Suppressor macrophage treated with lipopolysaccharide for 4 hours (primary cell): ENCODE measurements around the gene KAZN.
"Not testable (repeated sequence)": the region's sequence is repeated elsewhere in the genome, so short reads cannot be mapped to it uniquely, and the experiment has no call there.

Experiments used
- DNase-seq: peaks from one replicate; pipeline ENCODE4 v3.0.0-alpha.2; 2020

Gene KAZN

DNA sequence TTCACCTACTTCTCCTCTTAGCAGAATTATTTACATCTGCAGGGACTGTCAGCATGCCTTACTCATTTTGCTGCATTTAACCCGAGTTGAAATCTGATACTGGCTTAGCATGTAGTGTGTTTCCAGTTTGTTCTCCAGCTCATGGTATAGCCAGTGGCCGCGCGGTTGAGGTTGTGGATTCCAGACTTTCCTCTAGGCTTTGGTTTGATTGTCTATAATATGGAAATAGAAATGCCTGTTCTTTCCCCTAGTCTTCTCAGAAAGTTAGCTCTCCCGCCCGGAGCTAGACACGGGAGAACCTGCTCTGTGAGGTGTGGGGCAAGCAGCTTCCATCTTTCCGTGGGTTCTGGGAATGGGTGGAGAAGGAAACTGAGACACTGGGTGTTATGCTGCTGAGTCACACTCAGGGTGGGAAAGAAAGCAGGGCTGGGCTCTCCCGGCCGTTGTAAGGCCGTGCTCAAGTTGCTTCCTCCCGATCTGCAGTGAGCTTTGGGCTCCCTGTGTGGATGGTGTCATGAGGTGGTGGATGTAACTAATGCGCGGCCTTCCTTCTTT, 348.3 kb downstream of the KAZN start:
- DNase-seq = no peak

DNA sequence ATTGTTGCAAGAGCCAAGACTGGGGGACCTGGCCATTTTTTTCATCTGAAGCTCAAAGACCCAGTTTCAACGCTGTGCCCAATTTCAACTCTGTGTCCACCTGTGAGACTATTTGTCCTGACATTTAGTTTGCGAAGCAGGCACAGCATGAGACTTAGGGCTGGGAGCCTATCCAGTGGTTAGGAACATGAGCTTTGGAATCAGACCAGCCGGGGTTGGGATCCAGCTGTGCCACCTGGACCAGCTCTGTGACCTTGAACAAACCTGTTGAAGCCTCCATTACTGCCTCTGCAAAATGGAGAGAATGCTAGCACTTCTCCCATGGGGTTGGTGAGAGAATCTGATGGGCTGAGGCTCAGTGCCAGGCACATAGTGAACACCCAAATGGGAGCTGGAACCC, 348.9 kb downstream of the KAZN start:
- no peak for DNase-seq

DNA sequence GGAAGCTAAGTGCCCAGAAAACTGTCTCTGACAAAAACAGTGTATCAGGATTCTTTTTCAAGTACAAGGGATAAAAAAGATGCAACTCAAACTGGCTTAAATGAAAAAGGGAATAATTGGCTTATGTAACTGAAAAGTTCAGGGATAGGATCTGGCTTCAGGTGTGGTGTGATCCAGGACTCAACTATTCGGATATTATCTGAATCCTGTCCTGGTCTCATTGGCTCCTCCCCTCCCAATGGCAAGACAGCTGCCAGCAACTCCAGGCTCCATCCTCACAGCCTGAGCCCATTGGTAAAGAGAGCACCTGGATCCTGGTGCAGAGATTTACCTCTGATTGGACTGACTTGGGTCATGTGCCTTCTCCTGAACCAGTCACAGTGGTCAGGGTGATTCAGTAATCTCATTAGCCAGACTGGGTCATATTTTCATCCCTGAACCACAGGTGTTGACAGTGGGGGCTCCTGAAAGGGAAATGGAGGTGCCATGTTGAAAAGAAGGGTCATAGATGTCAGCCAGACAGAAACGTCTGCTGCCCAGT, 349.7 kb downstream of the KAZN start:
- no peak for DNase-seq

GRCh38 chr1:14949270-14949835, 350.9 kb downstream of the KAZN start:
- no peak for DNase-seq

DNA sequence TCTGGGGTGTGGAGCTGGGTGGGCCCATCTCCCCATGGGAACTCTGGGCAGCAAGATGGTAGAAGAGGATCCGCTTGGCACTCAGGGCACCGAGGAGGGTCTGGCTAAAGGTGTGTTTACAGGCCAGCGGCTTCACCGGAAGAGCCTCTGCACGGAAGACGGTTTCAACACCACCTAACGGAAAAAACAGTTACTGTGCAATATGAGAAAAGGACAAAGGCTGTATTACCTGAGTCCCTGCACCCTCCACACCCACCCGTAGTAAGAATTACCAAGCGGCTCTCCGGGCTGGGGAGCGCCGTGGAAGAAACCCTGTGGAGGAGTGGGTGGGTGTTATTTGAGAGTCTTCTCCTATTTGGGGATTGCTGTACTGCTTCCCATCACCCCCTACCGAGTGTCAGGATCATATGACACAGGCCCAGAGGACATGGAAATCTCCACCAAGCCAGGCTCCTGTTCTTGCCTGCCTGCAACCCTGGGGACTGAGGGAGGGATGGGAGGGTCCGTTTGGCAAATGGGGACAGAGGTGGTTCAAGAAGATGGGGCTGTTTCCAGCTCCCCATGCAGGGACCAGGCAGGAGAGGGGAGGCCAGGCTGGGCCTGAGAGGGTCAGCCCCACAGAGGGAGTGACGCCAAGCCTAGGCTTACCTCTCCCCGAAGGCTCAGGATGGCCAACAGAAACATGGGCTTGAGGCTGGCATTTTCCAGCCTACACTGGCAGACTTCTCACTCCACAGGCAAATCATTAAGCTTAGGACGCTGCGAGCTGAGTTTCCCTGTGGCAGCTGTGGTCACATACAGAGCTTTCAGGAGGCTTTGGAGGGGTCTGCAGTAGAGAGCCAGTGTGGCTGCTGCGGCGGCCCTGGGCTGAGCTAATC, 351.6 kb downstream of the KAZN start:
- no peak for DNase-seq

GRCh38 chr1:14951766-14952165, 353.3 kb downstream of the KAZN start:
- no peak for DNase-seq

DNA sequence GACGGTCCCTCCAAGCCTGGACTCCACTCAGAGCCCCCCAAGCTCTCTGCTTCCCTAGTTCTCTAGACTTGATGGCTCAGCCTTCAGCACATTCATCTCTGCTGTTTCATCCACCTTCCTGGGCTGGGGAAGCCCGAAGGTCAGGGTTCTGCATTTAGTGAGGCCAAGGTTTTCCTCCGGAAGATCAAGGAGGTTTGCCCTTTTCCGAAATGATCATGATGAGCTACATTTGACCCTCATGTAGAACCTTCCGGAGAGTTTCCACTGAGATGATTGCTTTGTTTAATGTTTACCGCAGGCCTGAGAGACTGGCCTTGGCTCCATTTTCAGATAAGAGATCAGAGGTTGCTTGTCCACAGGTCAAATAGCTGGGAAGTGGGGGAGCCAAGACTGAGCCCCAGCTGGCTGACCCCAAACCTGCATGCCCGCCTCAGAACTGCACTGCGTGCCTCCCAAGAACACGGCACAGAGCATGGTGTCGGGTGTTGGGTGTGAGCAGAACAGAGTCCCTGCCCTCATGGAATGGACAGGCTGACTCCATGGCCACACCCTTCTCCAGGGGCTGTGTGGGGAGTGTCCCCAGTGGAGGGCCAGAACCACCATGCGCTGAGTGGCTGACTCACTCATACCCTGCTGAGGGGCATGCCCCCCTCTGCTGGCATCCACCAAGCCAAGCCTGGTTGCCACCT, 354.3 kb downstream of the KAZN start:
- DNase-seq = no peak

DNA sequence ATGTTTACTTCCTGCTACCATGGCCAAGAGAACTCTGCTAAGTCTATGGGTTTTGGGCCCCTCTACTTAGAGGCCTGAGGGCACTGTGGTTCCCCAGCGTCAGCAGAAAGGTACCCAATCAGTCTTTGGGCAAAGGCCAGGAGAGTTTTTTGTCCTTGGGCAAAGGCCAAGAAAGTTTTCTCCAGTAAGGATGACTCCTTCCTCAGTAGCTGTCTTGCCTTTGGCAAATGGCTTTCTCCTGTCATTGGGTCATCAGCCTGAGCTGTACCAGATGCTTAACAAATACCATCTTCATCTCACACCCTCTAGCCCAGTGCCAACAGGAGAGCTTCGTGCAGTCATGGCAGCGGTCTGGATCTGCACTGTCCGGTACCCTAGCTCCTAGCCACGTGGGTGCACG, 355.7 kb downstream of the KAZN start:
- no peak for DNase-seq

DNA sequence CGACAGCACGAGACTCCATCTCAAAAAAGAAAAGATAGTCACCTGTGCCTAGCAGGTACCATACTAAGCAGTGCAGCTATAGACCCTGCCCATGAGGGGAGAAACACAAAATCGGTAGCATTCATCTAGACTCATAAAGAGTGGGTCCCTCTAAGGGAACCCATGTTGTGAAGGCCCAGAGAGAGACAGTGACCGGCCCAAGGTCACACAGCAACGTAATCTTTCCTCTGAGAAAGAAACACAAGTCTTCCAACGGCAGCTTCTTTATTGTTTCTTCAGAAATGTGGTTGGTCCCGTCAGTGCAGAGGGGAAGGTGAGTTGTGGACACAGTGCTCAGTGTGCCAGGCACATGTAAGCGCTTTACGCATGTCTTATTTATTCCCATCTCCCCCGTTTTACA, 356.4 kb downstream of the KAZN start:
- no peak for DNase-seq

DNA sequence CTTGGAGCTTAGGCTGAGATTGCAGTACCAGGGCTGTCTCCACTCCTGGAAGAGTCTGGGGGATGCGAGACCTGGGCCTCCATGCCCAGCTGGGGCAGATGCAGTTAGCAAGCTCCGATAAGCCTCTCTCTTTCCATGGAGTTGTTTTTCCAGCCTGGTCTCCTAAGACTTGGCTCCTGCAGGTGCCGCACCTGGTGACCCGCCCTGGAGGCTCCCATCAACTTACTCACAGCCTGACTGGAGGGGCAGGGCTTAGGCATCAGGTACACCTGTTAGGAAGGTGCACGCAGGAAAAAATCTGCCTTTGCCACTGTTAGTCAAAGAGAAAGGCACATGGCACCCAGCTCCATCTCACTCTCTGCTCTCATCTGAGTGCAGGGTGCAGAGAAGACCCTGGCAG, 356.9 kb downstream of the KAZN start:
- no peak for DNase-seq

DNA sequence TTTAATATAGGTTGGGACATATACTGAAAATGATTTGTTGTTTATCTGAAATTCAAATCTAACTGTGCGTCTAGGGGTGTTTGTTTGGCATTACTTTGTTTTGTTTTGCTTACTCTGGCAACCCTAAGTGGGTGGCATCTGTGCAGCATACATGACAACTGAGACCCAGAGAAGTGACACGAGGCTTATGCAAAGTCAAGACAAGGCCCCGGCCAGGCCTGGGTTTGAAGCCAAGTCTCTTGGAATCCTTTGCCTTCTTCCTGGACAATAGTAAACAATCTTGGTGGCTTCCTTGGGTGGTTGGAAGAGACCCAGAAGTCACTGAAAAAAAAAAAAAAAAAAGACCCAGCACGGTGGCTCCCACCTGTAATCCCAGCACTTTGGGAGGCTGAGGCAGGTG, 357.5 kb downstream of the KAZN start:
- no peak for DNase-seq

DNA sequence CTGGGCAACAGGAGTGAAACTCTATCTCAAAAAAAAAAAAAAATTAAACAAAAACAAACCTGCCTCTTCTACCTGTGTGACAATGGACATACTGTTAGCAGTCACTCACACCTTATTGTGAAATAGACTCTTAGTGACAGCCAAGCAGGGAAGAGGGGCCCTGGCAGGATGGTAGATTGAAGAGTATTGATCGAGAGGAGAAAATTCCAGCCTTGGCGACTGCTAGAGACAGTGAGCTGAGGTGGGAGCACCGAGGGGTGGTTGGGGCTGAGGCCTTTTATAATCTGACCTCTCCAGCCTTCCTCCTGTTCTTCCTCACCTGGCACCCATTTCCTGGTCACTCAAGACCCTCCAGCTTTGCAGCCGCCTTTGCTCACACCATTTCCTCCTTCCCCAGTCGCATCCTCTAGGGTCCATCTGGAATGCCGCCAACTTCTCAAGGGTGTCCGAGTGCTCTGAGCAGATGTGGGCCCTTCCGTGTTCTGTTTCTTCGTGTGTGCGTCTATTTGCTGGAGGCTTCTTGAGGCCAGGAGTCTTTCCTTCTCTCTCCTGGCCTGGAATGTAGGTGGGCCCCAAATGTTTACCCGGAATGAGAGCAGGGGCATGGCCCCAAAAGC, 358.2 kb downstream of the KAZN start:
- DNase-seq = no peak

DNA sequence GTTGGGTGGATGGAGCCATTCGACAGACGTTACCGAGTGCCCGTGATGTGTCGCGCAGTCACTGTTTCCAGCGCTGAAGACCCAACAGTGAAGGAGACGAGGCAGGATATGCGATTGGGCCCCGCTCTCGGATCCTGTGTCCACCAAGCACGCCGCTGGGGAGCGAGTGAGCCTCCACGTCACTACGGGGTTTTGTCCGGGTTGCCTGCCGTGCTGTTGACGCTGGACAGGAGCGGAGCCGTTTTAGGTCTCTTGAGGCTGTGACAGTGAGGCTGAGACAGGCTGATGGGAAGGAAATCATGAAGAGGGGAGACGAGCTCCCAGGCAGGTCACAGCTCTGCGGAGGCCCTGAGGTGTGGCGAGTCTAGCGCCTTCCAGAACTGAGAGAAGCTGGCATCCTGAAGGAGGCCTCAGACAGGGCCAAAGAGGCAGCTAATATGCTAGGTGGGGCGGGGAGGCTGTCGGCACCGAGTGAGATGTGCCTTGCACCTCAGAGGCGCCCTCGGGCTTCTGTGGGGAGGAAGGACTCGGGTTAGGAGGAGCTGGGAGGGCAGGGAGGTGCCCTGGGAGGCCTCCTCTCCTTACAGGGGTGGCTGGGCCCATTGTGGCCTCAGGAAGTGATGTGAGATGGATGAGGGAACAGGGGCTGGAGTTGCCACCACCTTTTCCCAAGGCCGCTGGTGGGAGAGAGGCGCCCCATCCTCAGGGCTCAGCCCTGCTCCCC, 359.1 kb downstream of the KAZN start:
- no peak for DNase-seq

DNA sequence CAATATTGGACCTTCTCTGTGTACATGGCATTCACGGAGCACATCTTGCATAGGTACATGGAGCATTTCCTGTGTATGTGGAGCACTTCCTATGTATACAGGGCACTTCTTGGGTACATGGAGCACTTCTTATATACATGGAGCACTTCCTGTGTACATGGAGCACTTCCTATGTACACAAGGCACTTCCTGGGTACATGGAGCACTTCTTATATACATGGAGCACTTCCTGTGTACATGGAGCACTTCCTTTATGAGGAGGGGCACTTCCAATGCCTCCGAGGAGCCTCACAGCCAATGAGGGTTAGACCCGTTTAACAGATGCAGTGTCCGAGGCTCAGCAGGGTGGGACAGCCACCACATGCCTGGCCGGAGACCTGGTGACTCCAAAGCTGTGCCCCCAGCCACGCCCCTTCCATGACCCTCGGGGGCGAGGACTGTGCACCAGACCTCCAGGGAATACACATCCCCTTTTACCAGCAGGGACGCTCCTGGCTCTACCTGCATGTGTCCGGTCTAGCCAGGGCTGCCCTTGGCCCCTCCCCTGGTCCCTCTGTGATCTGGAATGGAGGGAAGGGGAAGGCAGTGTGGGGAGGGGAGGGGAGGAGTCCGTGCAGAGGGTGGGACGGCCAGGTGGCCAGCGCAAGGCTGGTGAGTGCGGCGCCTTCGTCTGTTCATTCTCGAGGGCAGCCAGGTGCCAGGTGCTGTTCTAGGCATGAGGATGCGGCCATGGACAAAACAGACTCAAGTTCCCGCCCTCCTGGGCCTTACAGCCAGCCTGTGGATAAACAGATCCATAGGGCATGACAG, 360.0 kb downstream of the KAZN start:
- no peak for DNase-seq

GRCh38 chr1:14959059-14959694, 360.7 kb downstream of the KAZN start:
- no peak for DNase-seq

GRCh38 chr1:14961661-14962267, 363.3 kb downstream of the KAZN start:
- DNase-seq = no peak

- no peak for DNase-seq
These were observed 363.9 kb downstream of the KAZN start for GRCh38 chr1:14962407-14962806.

GRCh38 chr1:14963791-14964710, 365.6 kb downstream of the KAZN start:
- DNase-seq = not testable (repeated sequence)

GRCh38 chr1:14964711-14965055, 366.2 kb downstream of the KAZN start:
- DNase-seq = no peak
